SK-N-SH treated with all-trans-retinoic acid at 6 μM for 48 hours (cell line): ENCODE measurements around the gene PCNX3.

Experiments used
- ARNTL ChIP-seq: fragments of 450-650 bp; formaldehyde crosslinking; IDR thresholded peaks from 2 replicates; pipeline ENCODE4 v1.5.0; 2020; ENCODE audit warnings: low read depth, mild to moderate bottlenecking, moderate library complexity, borderline replicate concordance
- CSDC2 ChIP-seq: fragments of 250-450 bp; sonication (Bioruptor Pico); IDR thresholded peaks from 2 replicates; pipeline ENCODE4 v1.5.0; 2020; ENCODE audit warnings: mild to moderate bottlenecking, moderate library complexity
- GLIS3 ChIP-seq: fragments of 250-450 bp; sonication (Bioruptor Pico); IDR thresholded peaks from 2 replicates; pipeline ENCODE4 v1.5.0; 2020; ENCODE audit warnings: mild to moderate bottlenecking, moderate library complexity
- PPARA ChIP-seq: fragments of 250-450 bp; sonication (Bioruptor Pico); IDR thresholded peaks from 2 replicates; pipeline ENCODE4 v1.5.0; 2020; ENCODE audit warnings: mild to moderate bottlenecking, borderline replicate concordance
- RARB ChIP-seq: fragments of 250-450 bp; sonication (Bioruptor Pico); IDR thresholded peaks from 2 replicates; pipeline ENCODE4 v1.8.0; 2021; ENCODE audit warnings: mild to moderate bottlenecking, moderate library complexity
- ZC3H10 ChIP-seq: fragments of 250-450 bp; sonication (Bioruptor Pico); IDR thresholded peaks from 2 replicates; pipeline ENCODE4 v1.5.1; 2021; ENCODE audit warnings: mild to moderate bottlenecking, moderate library complexity
- ZFP3 ChIP-seq: fragments of 250-450 bp; sonication (Bioruptor Pico); IDR thresholded peaks from 2 replicates; pipeline ENCODE4 v1.5.0; 2020; ENCODE audit warnings: mild to moderate bottlenecking, moderate library complexity
- ZFP30 ChIP-seq: fragments of 450-650 bp; formaldehyde crosslinking; IDR thresholded peaks from 2 replicates; pipeline ENCODE4 v1.5.0; 2022; ENCODE audit warnings: mild to moderate bottlenecking, moderate library complexity
- ZNF8 ChIP-seq: fragments of 450-650 bp; formaldehyde crosslinking; IDR thresholded peaks from 2 replicates; pipeline ENCODE4 v1.5.0; 2020; ENCODE audit warnings: mild to moderate bottlenecking, moderate library complexity
- TF ChIP-seq, protein P1 (sequence below): fragments of 250-450 bp; sonication (Bioruptor Pico); IDR thresholded peaks from 2 replicates; pipeline ENCODE4 v1.8.0; 2020; ENCODE audit warnings: mild to moderate bottlenecking, moderate library complexity, borderline replicate concordance
- TF ChIP-seq, protein P2 (sequence below): fragments of 250-450 bp; sonication (Bioruptor Pico); IDR thresholded peaks from 2 replicates; pipeline ENCODE4 v1.5.1; 2021; ENCODE audit warnings: mild to moderate bottlenecking, moderate library complexity

DNA sequence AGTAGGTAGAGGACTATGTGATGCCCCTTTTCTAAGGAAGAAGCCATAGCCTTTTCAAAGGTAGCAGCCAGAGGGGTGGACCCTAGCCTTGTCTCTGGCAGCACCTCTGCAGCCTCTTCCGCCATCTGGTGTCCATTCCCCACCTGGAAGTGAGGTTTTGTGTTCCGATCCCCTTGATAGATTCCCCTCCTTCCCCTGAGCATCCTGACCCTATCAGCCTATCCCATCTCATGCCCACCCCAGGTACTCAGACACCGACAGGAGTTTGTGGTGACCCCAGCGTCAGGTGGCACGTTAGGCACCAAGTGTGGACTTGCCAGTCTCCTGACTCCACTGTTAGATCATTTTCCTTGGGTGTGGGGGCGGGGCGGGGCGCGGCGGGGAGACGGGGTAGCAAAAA, 43.6 kb upstream of the PCNX3 start:
- TF ChIP-seq, protein P1, sequence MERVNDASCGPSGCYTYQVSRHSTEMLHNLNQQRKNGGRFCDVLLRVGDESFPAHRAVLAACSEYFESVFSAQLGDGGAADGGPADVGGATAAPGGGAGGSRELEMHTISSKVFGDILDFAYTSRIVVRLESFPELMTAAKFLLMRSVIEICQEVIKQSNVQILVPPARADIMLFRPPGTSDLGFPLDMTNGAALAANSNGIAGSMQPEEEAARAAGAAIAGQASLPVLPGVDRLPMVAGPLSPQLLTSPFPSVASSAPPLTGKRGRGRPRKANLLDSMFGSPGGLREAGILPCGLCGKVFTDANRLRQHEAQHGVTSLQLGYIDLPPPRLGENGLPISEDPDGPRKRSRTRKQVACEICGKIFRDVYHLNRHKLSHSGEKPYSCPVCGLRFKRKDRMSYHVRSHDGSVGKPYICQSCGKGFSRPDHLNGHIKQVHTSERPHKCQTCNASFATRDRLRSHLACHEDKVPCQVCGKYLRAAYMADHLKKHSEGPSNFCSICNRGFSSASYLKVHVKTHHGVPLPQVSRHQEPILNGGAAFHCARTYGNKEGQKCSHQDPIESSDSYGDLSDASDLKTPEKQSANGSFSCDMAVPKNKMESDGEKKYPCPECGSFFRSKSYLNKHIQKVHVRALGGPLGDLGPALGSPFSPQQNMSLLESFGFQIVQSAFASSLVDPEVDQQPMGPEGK = no peak
- TF ChIP-seq ZC3H10 (no peak), ZFP30 (CRISPR knock-in tag) (no peak), CSDC2 (CRISPR knock-in tag) (no peak), ARNTL (no peak), ZNF8 (no peak), GLIS3 (CRISPR knock-in tag) (no peak), RARB (no peak), ZFP3 (no peak), PPARA (CRISPR knock-in tag) (no peak)
- TF ChIP-seq, protein P2, sequence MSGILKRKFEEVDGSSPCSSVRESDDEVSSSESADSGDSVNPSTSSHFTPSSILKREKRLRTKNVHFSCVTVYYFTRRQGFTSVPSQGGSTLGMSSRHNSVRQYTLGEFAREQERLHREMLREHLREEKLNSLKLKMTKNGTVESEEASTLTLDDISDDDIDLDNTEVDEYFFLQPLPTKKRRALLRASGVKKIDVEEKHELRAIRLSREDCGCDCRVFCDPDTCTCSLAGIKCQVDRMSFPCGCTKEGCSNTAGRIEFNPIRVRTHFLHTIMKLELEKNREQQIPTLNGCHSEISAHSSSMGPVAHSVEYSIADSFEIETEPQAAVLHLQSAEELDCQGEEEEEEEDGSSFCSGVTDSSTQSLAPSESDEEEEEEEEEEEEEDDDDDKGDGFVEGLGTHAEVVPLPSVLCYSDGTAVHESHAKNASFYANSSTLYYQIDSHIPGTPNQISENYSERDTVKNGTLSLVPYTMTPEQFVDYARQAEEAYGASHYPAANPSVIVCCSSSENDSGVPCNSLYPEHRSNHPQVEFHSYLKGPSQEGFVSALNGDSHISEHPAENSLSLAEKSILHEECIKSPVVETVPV (CRISPR knock-in tag) = no peak
